ENCODE measurements around the gene ARMC8.

DNA sequence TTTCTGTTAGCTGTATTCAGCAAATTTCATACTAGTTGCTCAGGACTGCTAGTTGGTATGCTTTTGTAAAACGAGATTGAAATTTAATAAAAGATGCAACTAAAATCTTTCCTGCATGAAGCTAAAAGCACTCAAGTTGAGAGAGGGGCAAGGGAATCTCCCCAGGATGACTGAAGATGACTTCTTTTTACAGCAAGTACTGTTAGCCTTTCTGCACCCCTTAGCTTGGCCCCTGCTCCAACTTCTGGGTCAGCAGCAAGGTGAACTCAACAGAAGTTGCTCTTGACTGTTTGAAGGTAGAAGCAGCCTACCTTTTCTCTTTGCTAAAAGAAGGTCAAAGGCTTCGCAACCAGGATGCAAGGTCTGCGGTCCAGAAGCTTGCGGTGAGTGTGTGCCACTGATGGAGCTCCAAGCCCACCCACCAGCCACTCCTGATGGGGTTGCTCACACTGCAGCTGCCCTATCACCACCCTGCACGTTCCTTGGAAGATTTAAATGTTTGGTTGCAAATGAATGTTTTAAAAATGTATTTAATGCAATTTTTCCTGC, 110.0 kb downstream of the ARMC8 start:
- TF ChIP-seq, protein P1, sequence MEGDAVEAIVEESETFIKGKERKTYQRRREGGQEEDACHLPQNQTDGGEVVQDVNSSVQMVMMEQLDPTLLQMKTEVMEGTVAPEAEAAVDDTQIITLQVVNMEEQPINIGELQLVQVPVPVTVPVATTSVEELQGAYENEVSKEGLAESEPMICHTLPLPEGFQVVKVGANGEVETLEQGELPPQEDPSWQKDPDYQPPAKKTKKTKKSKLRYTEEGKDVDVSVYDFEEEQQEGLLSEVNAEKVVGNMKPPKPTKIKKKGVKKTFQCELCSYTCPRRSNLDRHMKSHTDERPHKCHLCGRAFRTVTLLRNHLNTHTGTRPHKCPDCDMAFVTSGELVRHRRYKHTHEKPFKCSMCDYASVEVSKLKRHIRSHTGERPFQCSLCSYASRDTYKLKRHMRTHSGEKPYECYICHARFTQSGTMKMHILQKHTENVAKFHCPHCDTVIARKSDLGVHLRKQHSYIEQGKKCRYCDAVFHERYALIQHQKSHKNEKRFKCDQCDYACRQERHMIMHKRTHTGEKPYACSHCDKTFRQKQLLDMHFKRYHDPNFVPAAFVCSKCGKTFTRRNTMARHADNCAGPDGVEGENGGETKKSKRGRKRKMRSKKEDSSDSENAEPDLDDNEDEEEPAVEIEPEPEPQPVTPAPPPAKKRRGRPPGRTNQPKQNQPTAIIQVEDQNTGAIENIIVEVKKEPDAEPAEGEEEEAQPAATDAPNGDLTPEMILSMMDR (IDR thresholded peaks at IDR 0.05; ENCODE audit: insufficient read depth, low read depth, low read length), result no peak
- no peak for TF ChIP-seq EZH2 (IDR thresholded peaks at IDR 0.05; ENCODE audit: insufficient read depth, low read length)
